ENCODE results near the gene RNLS.
A peak's percentile ranks its signal among the peaks of the same experiment; 100 is the strongest.
"Not testable (repeated sequence)": the region's sequence is repeated elsewhere in the genome, so short reads cannot be mapped to it uniquely, and the experiment has no call there.

The RNLS gene

GRCh38 chr10:88361995-88362807, 220.9 kb downstream of the RNLS start:
- no peak for DNase-seq (ENCODE audit: low read depth)
- H3K4me3 ChIP-seq (ENCODE audit: low read length), result no peak overlapping the region
- TF ChIP-seq CTCF (conservative IDR thresholded peaks at IDR 0.05; ENCODE audit: low read length), result no peak

- TF ChIP-seq CTCF (conservative IDR thresholded peaks at IDR 0.05; ENCODE audit: low read length), result no peak
- DNase-seq (ENCODE audit: low read depth), result no peak
- no peak overlapping the region for H3K4me3 ChIP-seq (ENCODE audit: low read length)
Measured at GRCh38 chr10:88361494-88361893, 221.6 kb downstream of the RNLS start.

GRCh38 chr10:88355750-88356149, 227.4 kb downstream of the RNLS start:
- H3K4me3 ChIP-seq (ENCODE audit: low read length); DNase-seq (ENCODE audit: low read depth): not testable (repeated sequence)

- no peak overlapping the region for H3K4me3 ChIP-seq (ENCODE audit: low read length)
- DNase-seq (ENCODE audit: low read depth), result no peak
- no peak for TF ChIP-seq CTCF (conservative IDR thresholded peaks at IDR 0.05; ENCODE audit: low read length)
Measured at GRCh38 chr10:88347597-88348304, 235.4 kb downstream of the RNLS start.

- TF ChIP-seq CTCF (conservative IDR thresholded peaks at IDR 0.05; ENCODE audit: low read length), result no peak
- DNase-seq (ENCODE audit: low read depth), result no peak
- no peak overlapping the region for H3K4me3 ChIP-seq (ENCODE audit: low read length)
Measured at GRCh38 chr10:88347022-88347421, 236.1 kb downstream of the RNLS start.

- H3K4me3 ChIP-seq (ENCODE audit: low read length), result no peak overlapping the region
- no peak for DNase-seq (ENCODE audit: low read depth)
- no peak for TF ChIP-seq CTCF (conservative IDR thresholded peaks at IDR 0.05; ENCODE audit: low read length)
Measured at GRCh38 chr10:88346144-88346977, 236.8 kb downstream of the RNLS start.

- peak; percentile 6 for DNase-seq (ENCODE audit: low read depth)
- no peak overlapping the region for H3K4me3 ChIP-seq (ENCODE audit: low read length)
Measured at GRCh38 chr10:88343761-88344484, 239.2 kb downstream of the RNLS start.

More at GRCh38 chr10:88343761-88344484, 239.2 kb downstream of the RNLS start:
- TF ChIP-seq CTCF (conservative IDR thresholded peaks at IDR 0.05; ENCODE audit: low read length), result no peak
